HL-60 (cell line): Measurements from ENCODE around the gene PNPLA2.

Experiments
- GABPA ChIP-seq: IDR thresholded peaks from 2 replicates; pipeline ENCODE4 v1.6.1; 2012; ENCODE audit warnings: low read depth
- POLR2AphosphoS5 ChIP-seq: IDR thresholded peaks from 2 replicates; pipeline ENCODE4 v1.6.1; 2012; ENCODE audit warnings: low read depth
- REST ChIP-seq: IDR thresholded peaks from 2 replicates; pipeline ENCODE4 v1.6.1; 2012; ENCODE audit warnings: low read depth; ENCODE audit not compliant: insufficient replicate concordance
- TF ChIP-seq, protein P1 (sequence below): IDR thresholded peaks from one replicate; pipeline ENCODE4 v1.5.1; 2011; ENCODE audit warnings: low read length, control low read depth, inconsistent platforms; ENCODE audit not compliant: insufficient read depth

DNA sequence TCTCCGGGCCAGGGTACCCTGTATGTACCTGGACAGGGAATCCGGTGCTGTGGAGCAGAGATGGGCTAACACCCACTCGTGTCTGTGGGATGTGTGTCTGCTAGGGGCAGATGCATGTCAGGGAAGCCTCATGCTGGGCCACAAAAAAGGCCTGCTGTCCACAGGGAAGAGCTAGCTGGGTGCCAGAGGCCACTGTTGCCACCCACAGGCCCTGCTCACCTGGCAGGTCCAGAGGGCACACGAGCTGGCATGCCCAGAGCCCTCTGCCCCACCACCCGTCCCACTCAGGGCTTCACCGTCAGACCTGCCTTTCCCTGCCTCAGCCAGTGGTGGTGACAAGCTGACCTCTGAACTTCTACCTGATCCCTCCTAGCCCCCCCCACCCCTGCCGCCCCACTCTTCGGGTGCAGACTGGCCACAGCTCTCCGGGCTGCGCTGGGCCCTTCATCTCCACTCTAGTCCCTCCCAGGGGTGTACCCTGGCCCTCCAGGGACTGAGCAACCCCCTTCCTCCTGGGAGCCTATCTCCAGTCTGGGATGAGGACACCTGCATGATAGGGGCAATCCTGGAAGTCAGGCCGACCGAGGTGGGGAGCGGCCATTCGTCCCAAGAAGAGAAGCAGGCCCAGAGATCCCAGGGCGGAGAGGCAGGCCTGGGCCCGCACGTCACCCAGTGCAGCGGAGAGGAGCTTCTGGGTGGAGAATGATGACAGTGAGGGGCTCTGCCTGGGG, 22.0 kb upstream of the PNPLA2 start:
- TF ChIP-seq, protein P1, sequence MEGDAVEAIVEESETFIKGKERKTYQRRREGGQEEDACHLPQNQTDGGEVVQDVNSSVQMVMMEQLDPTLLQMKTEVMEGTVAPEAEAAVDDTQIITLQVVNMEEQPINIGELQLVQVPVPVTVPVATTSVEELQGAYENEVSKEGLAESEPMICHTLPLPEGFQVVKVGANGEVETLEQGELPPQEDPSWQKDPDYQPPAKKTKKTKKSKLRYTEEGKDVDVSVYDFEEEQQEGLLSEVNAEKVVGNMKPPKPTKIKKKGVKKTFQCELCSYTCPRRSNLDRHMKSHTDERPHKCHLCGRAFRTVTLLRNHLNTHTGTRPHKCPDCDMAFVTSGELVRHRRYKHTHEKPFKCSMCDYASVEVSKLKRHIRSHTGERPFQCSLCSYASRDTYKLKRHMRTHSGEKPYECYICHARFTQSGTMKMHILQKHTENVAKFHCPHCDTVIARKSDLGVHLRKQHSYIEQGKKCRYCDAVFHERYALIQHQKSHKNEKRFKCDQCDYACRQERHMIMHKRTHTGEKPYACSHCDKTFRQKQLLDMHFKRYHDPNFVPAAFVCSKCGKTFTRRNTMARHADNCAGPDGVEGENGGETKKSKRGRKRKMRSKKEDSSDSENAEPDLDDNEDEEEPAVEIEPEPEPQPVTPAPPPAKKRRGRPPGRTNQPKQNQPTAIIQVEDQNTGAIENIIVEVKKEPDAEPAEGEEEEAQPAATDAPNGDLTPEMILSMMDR, result no peak
- no peak for TF ChIP-seq REST
- TF ChIP-seq POLR2AphosphoS5, result no peak
- TF ChIP-seq GABPA, result no peak
